DND-41 (cell line): Measurements from ENCODE around the gene TOX2.

ENCODE experiments used
- EZH2 ChIP-seq: IDR thresholded peaks from 3 replicates; pipeline ENCODE4 v1.6.1; 2012; ENCODE audit warnings: borderline replicate concordance, low read depth, mild to moderate bottlenecking, moderate library complexity, low read length, inconsistent platforms; ENCODE audit not compliant: severe bottlenecking
- TF ChIP-seq, protein P1 (sequence below): IDR thresholded peaks from 2 replicates; pipeline ENCODE4 v1.5.1; 2012; ENCODE audit warnings: borderline replicate concordance, low read length, moderate library complexity, mild to moderate bottlenecking; ENCODE audit not compliant: poor library complexity, severe bottlenecking; ENCODE audit errors: extremely low read depth

DNA sequence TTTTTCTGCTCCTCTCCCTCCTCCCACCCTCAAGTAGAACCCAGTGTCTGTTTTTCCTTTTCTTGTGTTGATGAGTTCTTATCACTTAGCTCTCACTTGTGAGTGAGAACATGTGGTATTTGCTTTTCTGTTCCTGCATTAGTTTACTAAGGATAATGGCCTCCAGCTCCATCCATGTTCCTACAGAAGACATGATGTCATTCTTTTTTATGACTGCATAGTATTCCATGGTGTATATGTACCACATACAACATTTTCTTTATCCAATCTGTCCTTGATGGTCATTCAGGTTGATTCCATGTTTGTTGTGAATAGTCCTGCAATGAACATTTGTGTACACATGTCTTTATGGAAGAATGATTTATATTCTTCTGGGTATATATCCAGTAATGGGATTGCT, 81.0 kb downstream of the TOX2 start:
- no peak for TF ChIP-seq EZH2
- TF ChIP-seq, protein P1, sequence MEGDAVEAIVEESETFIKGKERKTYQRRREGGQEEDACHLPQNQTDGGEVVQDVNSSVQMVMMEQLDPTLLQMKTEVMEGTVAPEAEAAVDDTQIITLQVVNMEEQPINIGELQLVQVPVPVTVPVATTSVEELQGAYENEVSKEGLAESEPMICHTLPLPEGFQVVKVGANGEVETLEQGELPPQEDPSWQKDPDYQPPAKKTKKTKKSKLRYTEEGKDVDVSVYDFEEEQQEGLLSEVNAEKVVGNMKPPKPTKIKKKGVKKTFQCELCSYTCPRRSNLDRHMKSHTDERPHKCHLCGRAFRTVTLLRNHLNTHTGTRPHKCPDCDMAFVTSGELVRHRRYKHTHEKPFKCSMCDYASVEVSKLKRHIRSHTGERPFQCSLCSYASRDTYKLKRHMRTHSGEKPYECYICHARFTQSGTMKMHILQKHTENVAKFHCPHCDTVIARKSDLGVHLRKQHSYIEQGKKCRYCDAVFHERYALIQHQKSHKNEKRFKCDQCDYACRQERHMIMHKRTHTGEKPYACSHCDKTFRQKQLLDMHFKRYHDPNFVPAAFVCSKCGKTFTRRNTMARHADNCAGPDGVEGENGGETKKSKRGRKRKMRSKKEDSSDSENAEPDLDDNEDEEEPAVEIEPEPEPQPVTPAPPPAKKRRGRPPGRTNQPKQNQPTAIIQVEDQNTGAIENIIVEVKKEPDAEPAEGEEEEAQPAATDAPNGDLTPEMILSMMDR = no peak
